Adrenal gland (tissue), 12 donors: ENCODE data around the gene FAM83D. TPM values are rescaled to one million over a fixed set of nuclear protein-coding genes. Genes with fewer than 3 reads are reported as not detected.
A peak's percentile ranks its signal among the peaks of the same experiment; 100 is the strongest.

ENCODE experiments used
- DNase-seq, 7 donors: peaks; one replicate each; pipeline ENCODE4 v3.0.0-alpha.2; 2019 to 2020
- H3K27ac ChIP-seq, 5 donors: fragments of 200-600 bp; sonication (generic) in 4 of 5; 1 replicate in 3 of 5; 2 replicates in 2 of 5; pipeline versions ENCODE4 v1.5.1 to v1.8.0; 2016 to 2020; ENCODE audit warnings: mild to moderate bottlenecking in 1 of 5
- H3K27me3 ChIP-seq: fragments of 200-600 bp; 2 replicates; pipeline ENCODE4 v1.8.0; 2021
- H3K36me3 ChIP-seq, 2 donors: fragments of 200-600 bp; replicated peaks in 1 of 2; 1 replicate in 1 of 2; 2 replicates in 1 of 2; pipeline versions ENCODE4 v1.5.1 to v1.8.0; 2018 to 2022
- H3K4me1 ChIP-seq, 2 donors: fragments of 200-600 bp; replicated peaks in 1 of 2; 1 replicate in 1 of 2; 2 replicates in 1 of 2; pipeline versions ENCODE4 v1.5.1 to v1.8.0; 2018 to 2021
- H3K4me3 ChIP-seq, 4 donors: fragments of 200-600 bp; sonication (generic) in 3 of 4; one replicate each; pipeline ENCODE4 v1.5.1; 2016 to 2018
- H3K9me3 ChIP-seq, 3 donors: fragments of 200-600 bp; sonication (generic) in 1 of 3; replicated peaks in 1 of 3; 1 replicate in 2 of 3; 2 replicates in 1 of 3; pipeline versions ENCODE4 v1.5.1 to v1.8.0; 2016 to 2021
- POLR2A ChIP-seq, 2 donors: fragments of 450-650 bp; IDR thresholded peaks; one replicate each; pipeline ENCODE4 v1.6.1; 2017; ENCODE audit warnings: antibody characterized with exemption in 2 of 2, mild to moderate bottlenecking in 2 of 2, moderate library complexity in 1 of 2
- WGBS, 4 donors: extraction: QIAGEN DNeasy Blood & Tissue Kit in 2 of 4; methylation state at CpG; one replicate each; pipeline versions ENCODE4 v1.1.5 to v1.1.7; 2013 to 2017; 5-methylcytosine and 5-hydroxymethylcytosine counted together
- intact Hi-C, 2 donors: fragments of 100-400 bp; cut with DNase I; formaldehyde crosslinking; loops; one replicate each; pipeline versions ENCODE4 v1.14.1 to v1.15.0; 2022 to 2023
- polyA plus RNA-seq, 3 donors: library from polyadenylated mRNA; stranded (reverse); fragments of 200-250 nt in 2 of 3; fragments of 350-450 nt in 1 of 3; fragmentation: Illumina TruSeq in 1 of 3; extraction: RNeasy Lipid Tissue Mini Kit (QIAGEN cat#74804) in 1 of 3; gene quantifications; one replicate each; pipeline ENCODE4 v1.2.3, GENCODE V29; 2013 to 2014
- total RNA-seq, 9 donors: library from RNA; depleted of rRNA in 4 of 9; stranded (reverse); fragments of >200 nt in 4 of 9; fragments of 120-200 nt in 1 of 9; fragmentation: NEBNext Ultra II Directional in 1 of 9; extraction: Animal tissue kit (Norgen Biotek cat#: 25700) in 1 of 9; gene quantifications; one replicate each; pipeline versions ENCODE4 v1.1.0 to v1.2.4, GENCODE V29; 2013 to 2023
- TF ChIP-seq, protein P1 (sequence below), 6 experiments: fragments of 450-650 bp in 4 of 6; fragments of 200-600 bp in 2 of 6; sonication (generic) in 1 of 6; IDR thresholded peaks; 1 replicate in 5 of 6; 2 replicates in 1 of 6; pipeline versions ENCODE4 v1.5.1 to v1.8.0; 2016 to 2021; ENCODE audit warnings: antibody characterized with exemption in 6 of 6, mild to moderate bottlenecking in 2 of 6, moderate library complexity in 1 of 6
- donor health status: healthy with polysubstance abuse.
- donor health status: Bipolar disorder and iron deficiency.
- donor health status: DM: yes; HTN: yes; CAD: no.
- donor health status: DM: no; HTN: no; CAD: no.
- donor health status: DM: no; HTN: no; CAD: no.
- donor health status: DM: yes; HTN: yes; CAD: no.

FAM83D gene
- total and polyA plus RNA-seq, 12 donors: 0.14 to 4.5 (median 0.72) TPM; not detected in 1

DNA sequence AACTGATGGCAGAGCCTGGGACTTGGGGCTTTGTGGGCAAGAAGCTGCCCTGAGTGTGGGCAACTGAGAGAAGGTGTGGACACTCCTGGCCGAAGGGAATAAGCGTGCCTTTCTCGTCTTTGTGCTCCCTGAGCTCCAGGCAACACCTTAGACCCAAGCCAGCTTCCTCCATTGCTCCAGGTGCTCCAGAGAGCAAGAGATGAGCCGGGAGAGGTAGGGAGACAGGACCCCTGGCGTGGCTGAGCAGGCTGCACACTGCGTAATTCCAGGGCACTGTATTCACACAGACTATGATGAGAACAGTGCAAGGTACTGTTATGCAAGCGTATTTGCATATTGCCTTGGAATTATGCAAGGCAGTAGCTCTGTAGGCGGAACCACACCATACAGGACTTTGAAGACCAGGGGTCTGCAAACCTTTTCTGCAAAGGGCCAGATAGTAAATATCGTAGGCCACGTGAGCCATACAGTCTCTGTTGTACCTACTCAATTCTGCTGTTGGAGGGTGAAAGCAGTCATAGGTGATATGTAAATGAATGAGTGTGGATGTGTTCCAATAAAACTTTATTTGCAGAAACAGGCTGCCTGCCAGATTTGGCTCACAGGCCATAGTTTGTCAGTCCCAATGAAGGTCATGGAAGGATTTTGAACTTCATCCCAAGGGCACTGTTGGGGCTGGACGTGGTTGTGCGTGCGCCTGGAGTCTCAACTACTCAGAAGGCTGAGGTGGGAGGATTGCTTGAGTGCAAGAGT, 42.1 kb upstream of the FAM83D start:
- Histone ChIP-seq H3K36me3 (no peaks in the 10 kb centered on the region), H3K9me3 (no peaks in the 10 kb centered on the region), H3K27me3 (no peaks in the 10 kb centered on the region), H3K27ac (peak overlapping the region in 1 of 5 donors; percentile 26), H3K4me3 (no peak overlapping the region), H3K4me1 (no peaks in the 10 kb centered on the region)
- intact Hi-C loops: no loop called here
- TF ChIP-seq, protein P1, sequence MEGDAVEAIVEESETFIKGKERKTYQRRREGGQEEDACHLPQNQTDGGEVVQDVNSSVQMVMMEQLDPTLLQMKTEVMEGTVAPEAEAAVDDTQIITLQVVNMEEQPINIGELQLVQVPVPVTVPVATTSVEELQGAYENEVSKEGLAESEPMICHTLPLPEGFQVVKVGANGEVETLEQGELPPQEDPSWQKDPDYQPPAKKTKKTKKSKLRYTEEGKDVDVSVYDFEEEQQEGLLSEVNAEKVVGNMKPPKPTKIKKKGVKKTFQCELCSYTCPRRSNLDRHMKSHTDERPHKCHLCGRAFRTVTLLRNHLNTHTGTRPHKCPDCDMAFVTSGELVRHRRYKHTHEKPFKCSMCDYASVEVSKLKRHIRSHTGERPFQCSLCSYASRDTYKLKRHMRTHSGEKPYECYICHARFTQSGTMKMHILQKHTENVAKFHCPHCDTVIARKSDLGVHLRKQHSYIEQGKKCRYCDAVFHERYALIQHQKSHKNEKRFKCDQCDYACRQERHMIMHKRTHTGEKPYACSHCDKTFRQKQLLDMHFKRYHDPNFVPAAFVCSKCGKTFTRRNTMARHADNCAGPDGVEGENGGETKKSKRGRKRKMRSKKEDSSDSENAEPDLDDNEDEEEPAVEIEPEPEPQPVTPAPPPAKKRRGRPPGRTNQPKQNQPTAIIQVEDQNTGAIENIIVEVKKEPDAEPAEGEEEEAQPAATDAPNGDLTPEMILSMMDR (IDR thresholded peaks at IDR 0.05): no peak
- no peak for TF ChIP-seq POLR2A (IDR thresholded peaks at IDR 0.05)
- WGBS, 4 donors: 82 to 88% (median 84%) methylated on average over 13 of the region's 13 CpGs
- no peak for DNase-seq

DNA sequence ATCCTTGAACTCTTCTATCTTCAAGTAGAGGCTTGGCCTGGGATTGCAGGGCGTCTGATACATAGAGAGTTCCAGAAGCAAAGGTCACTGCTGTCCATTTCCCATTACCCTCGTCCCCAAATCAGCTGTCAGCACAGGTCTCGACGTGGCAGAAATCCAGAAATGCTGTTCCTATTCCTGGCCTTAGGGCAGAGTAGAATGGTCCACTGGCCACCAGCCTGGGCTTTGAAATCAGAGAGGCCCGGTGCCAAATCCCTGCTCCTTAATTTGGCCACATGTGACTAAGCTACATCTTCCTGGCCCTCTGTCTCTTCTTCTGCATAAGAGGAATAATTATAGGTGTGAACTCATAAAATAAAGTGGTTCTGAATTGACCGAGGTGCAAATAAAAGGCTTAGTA, 40.9 kb upstream of the FAM83D start:
- H3K36me3 ChIP-seq: no peaks in the 10 kb centered on the region
- no peak overlapping the region for H3K4me3 ChIP-seq
- intact Hi-C loops: no loop called here
- H3K9me3 ChIP-seq: no peaks in the 10 kb centered on the region
- no peaks in the 10 kb centered on the region for H3K27me3 ChIP-seq
- TF ChIP-seq POLR2A (IDR thresholded peaks at IDR 0.05): no peak
- TF ChIP-seq, protein P1 (IDR thresholded peaks at IDR 0.05): no peak
- H3K4me1 ChIP-seq: no peaks in the 10 kb centered on the region
- no peak overlapping the region for H3K27ac ChIP-seq
- WGBS, 4 donors: 65 to 79% (median 70%) methylated on average over 6 of the region's 6 CpGs
- no peak for DNase-seq

DNA sequence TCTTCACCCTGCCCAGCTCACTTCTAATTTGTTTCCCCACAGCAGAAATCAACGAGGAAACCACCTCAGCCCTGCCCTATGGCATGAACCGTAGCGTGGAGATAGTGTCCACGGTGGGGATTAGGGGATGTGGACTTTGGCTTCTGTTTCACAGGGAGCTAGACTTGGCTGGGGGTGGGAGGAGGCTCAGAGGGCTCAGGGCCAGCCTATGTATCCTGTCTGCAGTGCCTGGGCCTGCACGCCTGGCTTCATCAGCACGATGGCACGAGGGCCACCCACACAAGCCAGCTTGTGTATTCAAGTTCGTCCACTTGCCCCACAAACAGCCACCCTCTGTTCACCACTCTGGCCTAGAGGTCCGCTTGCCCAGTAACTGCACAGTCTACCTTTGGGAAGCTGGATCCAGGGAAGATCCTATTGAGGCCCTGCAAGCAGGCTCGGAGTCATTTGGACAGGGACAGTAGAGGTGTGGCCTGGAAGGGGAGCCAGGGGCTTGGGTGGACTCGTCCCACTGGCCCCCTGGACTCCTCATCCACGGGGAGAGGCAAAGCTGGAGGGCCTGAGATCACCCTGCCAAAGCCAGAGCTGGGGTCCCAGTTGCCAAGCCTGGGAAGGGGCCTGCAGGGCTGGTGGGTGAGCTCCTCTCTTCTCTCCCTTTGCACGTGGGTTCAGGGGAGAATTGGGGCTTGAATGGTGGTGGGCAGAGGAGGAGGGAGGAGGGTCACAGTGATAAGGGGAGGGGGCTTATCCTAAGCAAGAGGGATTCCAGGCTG, 38.0 kb upstream of the FAM83D start:
- H3K27me3 ChIP-seq: no peaks in the 10 kb centered on the region
- TF ChIP-seq, protein P1 (IDR thresholded peaks at IDR 0.05): no peak
- TF ChIP-seq POLR2A (IDR thresholded peaks at IDR 0.05): no peak
- no peak overlapping the region for H3K27ac ChIP-seq
- DNase-seq: no peak
- no peaks in the 10 kb centered on the region for H3K9me3 ChIP-seq
- 59 to 83% (median 77%) methylated on average over 10 to 13 of the region's 13 CpGs for WGBS, 4 donors
- no peak overlapping the region for H3K4me3 ChIP-seq
- no peaks in the 10 kb centered on the region for H3K36me3 ChIP-seq
- H3K4me1 ChIP-seq: no peaks in the 10 kb centered on the region
- intact Hi-C loops: no loop called here

DNA sequence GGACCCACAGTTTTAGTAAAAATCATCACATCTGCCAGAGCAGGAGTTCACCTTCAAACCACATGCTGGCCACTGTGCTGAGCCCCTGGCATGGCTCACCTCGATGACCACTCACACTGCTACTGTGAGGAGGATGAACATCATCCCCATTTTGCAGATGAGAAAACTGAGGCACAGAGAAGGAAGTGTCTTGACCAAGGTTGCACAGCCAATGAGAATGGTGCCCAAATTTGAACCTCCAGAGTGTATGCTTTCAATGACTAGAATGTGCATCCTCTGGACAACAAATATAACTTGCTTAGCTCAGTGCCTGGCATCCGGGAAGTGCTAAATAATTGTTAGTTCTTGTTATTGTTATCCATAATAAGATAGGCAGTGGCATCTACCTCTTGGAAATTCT, 37.2 kb upstream of the FAM83D start:
- H3K27ac ChIP-seq: no peak overlapping the region
- H3K4me1 ChIP-seq: no peaks in the 10 kb centered on the region
- no peaks in the 10 kb centered on the region for H3K27me3 ChIP-seq
- H3K9me3 ChIP-seq: no peaks in the 10 kb centered on the region
- H3K36me3 ChIP-seq: no peaks in the 10 kb centered on the region
- intact Hi-C loops: no loop called here
- H3K4me3 ChIP-seq: no peak overlapping the region
- TF ChIP-seq, protein P1 (IDR thresholded peaks at IDR 0.05): no peak
- no peak for TF ChIP-seq POLR2A (IDR thresholded peaks at IDR 0.05)
- WGBS, 4 donors: 72 to 88% (median 83%) methylated on average over 2 of the region's 2 CpGs
- DNase-seq: no peak
